ENCODE data around the gene SLC12A6.

DNA sequence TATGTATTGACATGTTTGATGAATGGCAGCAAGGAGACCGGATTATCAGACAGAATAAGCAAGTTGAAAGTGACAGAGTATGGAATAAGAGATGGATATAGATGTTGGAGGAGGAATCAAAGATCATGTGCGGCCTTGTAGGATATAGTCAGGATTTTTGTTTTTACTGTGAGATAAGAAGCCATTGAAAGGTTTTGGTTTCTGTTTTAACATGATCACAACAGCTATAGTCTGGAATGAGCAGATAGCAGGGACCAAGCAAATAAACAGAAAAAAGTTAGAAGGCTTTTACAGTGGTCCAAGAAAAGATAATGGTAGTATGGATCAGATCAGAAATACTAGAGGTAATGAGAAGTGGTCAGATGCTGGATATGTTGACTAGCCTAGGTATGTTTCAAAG, 52.6 kb downstream of the SLC12A6 start:
- TF ChIP-seq, protein P1, sequence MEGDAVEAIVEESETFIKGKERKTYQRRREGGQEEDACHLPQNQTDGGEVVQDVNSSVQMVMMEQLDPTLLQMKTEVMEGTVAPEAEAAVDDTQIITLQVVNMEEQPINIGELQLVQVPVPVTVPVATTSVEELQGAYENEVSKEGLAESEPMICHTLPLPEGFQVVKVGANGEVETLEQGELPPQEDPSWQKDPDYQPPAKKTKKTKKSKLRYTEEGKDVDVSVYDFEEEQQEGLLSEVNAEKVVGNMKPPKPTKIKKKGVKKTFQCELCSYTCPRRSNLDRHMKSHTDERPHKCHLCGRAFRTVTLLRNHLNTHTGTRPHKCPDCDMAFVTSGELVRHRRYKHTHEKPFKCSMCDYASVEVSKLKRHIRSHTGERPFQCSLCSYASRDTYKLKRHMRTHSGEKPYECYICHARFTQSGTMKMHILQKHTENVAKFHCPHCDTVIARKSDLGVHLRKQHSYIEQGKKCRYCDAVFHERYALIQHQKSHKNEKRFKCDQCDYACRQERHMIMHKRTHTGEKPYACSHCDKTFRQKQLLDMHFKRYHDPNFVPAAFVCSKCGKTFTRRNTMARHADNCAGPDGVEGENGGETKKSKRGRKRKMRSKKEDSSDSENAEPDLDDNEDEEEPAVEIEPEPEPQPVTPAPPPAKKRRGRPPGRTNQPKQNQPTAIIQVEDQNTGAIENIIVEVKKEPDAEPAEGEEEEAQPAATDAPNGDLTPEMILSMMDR (conservative IDR thresholded peaks at IDR 0.05; ENCODE audit: low read length), result no peak
- no peak for TF ChIP-seq EZH2phosphoT487 (IDR thresholded peaks at IDR 0.05; ENCODE audit: borderline replicate concordance)
